ENCODE data around the gene SPINK1. TPM values are rescaled to one million over a fixed set of nuclear protein-coding genes. Genes with fewer than 3 reads are reported as not detected.
A peak's percentile ranks its signal among the peaks of the same experiment; 100 is the strongest.

SPINK1 gene
- polyA plus RNA-seq, 2 of the 4 experiments (the other 2 are of a cell fraction) = 0.22 TPM; not detected in 1

DNA sequence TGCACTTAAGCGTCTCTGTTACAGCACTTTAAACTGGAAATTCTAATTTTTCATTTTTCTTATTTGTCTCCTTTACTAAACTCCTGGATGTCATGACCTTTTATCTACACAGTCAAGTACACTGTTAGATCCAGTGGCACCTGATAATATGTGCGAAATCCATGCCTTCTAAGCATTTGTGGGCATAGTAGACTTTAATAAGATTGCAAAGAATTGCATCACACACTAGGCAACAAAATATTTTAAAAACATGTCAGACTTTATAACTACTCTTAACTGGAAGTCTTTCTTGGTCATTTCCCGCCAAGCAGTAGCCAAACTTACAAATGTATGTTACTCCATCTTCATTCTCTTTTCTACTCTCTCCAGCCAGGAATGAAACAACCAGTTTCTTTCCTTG lies 5.0 kb upstream of the SPINK1 start:
- peak overlapping the region in 1 of 2 experiments; percentile 49; a peak in 2 of 6 replicates for H3K27ac ChIP-seq
- peaks cover 5% of the 10 kb centered on the region; the same call in 2 of the 3 replicates for H3K9me3 ChIP-seq
- TF ChIP-seq, protein P1, sequence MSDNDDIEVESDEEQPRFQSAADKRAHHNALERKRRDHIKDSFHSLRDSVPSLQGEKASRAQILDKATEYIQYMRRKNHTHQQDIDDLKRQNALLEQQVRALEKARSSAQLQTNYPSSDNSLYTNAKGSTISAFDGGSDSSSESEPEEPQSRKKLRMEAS (IDR thresholded peaks at IDR 0.05) = no peak
- TF ChIP-seq CEBPB (IDR thresholded peaks at IDR 0.05) = peak in 1 of 2 experiments; percentile 46; a peak in 1 of 4 replicates
- FAIRE-seq (no peak), ATAC-seq (no peak), DNase-seq (ENCODE audit: low read depth in 1 of 2, low spot score in 1 of 2) (no peak)
- H3K4me1 ChIP-seq = peaks cover 37% of the 10 kb centered on the region
- ChIA-PET POLR2A (no interaction called here), CTCF (interaction anchor here (0.9 kb wide), 1 partner anchor 13 kb away, joined by 3 read pairs; no protein-coding TSS in a partner anchor)
- no peak overlapping the region for H3K4me3 ChIP-seq
- peak overlapping the region; percentile 61 for H3K4me2 ChIP-seq
- 26% methylated on average over 3 of the region's 3 CpGs for whole genome bisulfite sequencing (ENCODE audit: missing lambda C conversion rate)

DNA sequence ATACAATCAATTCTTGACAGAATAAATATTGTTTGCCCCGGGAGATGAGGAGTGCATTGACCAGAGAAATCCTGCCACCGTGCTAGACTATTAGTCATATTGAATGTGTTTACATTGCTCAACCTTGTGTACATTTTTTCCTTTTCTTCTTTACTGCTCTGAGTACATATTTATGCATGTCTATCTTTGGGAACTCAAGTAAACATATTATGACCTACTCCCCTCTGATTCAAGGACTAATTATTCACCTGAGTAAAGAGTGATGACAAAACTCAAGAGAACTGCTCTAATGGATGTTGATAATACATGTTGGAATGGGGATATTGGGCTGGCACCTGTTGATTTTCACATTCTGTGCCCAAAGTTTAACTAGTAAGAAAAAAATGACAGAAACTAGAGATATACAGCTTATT lies 3.9 kb upstream of the SPINK1 start:
- DNase-seq (ENCODE audit: low read depth in 1 of 2, low spot score in 1 of 2) (peak; percentile 48 to 82), FAIRE-seq (peak; percentile 39), ATAC-seq (peak; percentile 94 to 95)
- Histone ChIP-seq H3K4me3 (no peak overlapping the region), H3K9me3 (peaks cover 5% of the 10 kb centered on the region; the same call in 2 of the 3 replicates), H3K27ac (peak overlapping the region in 1 of 2 experiments; percentile 49; a peak in 1 of 6 replicates), H3K4me1 (peaks cover 37% of the 10 kb centered on the region), H3K4me2 (peak overlapping the region; percentile 61)
- TF ChIP-seq, protein P2, sequence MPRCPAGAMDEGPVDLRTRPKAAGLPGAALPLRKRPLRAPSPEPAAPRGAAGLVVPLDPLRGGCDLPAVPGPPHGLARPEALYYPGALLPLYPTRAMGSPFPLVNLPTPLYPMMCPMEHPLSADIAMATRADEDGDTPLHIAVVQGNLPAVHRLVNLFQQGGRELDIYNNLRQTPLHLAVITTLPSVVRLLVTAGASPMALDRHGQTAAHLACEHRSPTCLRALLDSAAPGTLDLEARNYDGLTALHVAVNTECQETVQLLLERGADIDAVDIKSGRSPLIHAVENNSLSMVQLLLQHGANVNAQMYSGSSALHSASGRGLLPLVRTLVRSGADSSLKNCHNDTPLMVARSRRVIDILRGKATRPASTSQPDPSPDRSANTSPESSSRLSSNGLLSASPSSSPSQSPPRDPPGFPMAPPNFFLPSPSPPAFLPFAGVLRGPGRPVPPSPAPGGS (IDR thresholded peaks at IDR 0.05) = peak; percentile 98; the same call in 2 of the 3 replicates
- no peak for TF ChIP-seq HEYL (CRISPR knock-in tag; IDR thresholded peaks at IDR 0.05)
- no peak for TF ChIP-seq ZC3H11A (IDR thresholded peaks at IDR 0.05)
- TF ChIP-seq FOXS1 (CRISPR knock-in tag; IDR thresholded peaks at IDR 0.05) = peak; percentile 71; the same call in 1 of the 2 replicates
- peak; percentile 99 for TF ChIP-seq GATA3 (IDR thresholded peaks at IDR 0.05; ENCODE audit: borderline replicate concordance)
- peak; percentile 95 to 96 for TF ChIP-seq CEBPB (IDR thresholded peaks at IDR 0.05)
- peak; percentile 99 for TF ChIP-seq JUNB (IDR thresholded peaks at IDR 0.05)
- TF ChIP-seq ZFP36 (IDR thresholded peaks at IDR 0.05; ENCODE audit: borderline replicate concordance, partially characterized antibody) = peak; percentile 97
- TF ChIP-seq, protein P3, sequence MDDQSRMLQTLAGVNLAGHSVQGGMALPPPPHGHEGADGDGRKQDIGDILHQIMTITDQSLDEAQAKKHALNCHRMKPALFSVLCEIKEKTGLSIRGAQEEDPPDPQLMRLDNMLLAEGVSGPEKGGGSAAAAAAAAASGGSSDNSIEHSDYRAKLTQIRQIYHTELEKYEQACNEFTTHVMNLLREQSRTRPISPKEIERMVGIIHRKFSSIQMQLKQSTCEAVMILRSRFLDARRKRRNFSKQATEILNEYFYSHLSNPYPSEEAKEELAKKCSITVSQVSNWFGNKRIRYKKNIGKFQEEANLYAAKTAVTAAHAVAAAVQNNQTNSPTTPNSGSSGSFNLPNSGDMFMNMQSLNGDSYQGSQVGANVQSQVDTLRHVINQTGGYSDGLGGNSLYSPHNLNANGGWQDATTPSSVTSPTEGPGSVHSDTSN (IDR thresholded peaks at IDR 0.05) = peak; percentile 74; the same call in 1 of the 2 replicates
- peak; percentile 97 for TF ChIP-seq FOSL2 (IDR thresholded peaks at IDR 0.05)
- TF ChIP-seq FOSL2 (CRISPR knock-in tag; IDR thresholded peaks at IDR 0.05) = peak; percentile 98
- no peak for TF ChIP-seq HOXB13 (CRISPR knock-in tag; IDR thresholded peaks at IDR 0.05; ENCODE audit: low read depth)
- TF ChIP-seq, protein P1 (IDR thresholded peaks at IDR 0.05) = peak; percentile 78
- TF ChIP-seq NR3C1 (IDR thresholded peaks at IDR 0.05) = no peak
- 0 out of 3 replicates have a peak, but pooled peaks have one; percentile 19 for TF ChIP-seq SMC3 (IDR thresholded peaks at IDR 0.05)
- TF ChIP-seq RARB (CRISPR knock-in tag; IDR thresholded peaks at IDR 0.05) = peak; percentile 86
- peak; percentile 79 to 93; a peak in 4 of 5 replicates for TF ChIP-seq EP300 (IDR thresholded peaks at IDR 0.05)
- TF ChIP-seq, protein P4, sequence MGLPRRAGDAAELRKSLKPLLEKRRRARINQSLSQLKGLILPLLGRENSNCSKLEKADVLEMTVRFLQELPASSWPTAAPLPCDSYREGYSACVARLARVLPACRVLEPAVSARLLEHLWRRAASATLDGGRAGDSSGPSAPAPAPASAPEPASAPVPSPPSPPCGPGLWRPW (IDR thresholded peaks at IDR 0.05) = peak; percentile 94
- TF ChIP-seq JUN (IDR thresholded peaks at IDR 0.05) = peak; percentile 93 to 99
- ChIA-PET POLR2A (no interaction called here), CTCF (interaction anchor here (0.6 to 0.9 kb wide), 2 partner anchors 12 to 1223 kb away, joined by 3 read pairs; no protein-coding TSS in a partner anchor)
- WGBS (ENCODE audit: missing lambda C conversion rate) = 1% methylated on average over 2 of the region's 2 CpGs

DNA sequence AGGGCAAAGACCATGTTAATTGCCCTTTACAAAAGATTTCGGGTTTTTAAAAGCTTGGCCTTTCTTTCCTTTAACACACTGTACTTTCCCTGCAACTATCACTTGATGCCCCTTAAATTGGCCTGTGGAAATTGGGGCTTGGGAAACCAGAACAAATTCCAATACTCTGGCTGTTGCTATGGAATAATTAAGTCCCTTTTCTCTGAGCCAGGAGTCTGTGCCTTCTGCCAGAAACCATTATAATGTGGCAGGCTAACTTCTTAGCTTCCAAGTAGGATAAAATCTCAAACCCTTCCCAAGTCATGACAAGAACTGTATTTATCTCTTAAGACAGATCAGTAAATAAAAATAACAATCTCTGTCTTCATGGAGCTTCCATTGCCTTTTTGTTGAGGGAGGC lies 1.1 kb upstream of the SPINK1 start:
- Histone ChIP-seq H3K9me3 (peaks cover 2% of the 10 kb centered on the region; the same call in 1 of the 3 replicates), H3K27ac (no peak overlapping the region), H3K4me2 (no peak overlapping the region), H3K4me1 (peaks cover 26% of the 10 kb centered on the region), H3K4me3 (no peak overlapping the region)
- ATAC-seq (no peak), DNase-seq (ENCODE audit: low read depth in 1 of 2, low spot score in 1 of 2) (no peak), FAIRE-seq (no peak)
- ChIA-PET POLR2A (no interaction called here), CTCF (no interaction called here)
- WGBS (ENCODE audit: missing lambda C conversion rate) = 17% methylated on average over 1 of the region's 1 CpG
- TF ChIP-seq MAZ (IDR thresholded peaks at IDR 0.05; ENCODE audit: borderline replicate concordance, low read depth, low read length) (no peak), KDM1A (IDR thresholded peaks at IDR 0.05; ENCODE audit: low read depth) (no peak), PHF8 (IDR thresholded peaks at IDR 0.05; ENCODE audit: borderline replicate concordance, low read depth) (no peak), JUNB (IDR thresholded peaks at IDR 0.05) (no peak), EHF (CRISPR knock-in tag; IDR thresholded peaks at IDR 0.05) (no peak), ZC3H11A (IDR thresholded peaks at IDR 0.05) (no peak), TFCP2L1 (CRISPR knock-in tag; IDR thresholded peaks at IDR 0.05) (no peak), SREBF2 (IDR thresholded peaks at IDR 0.05) (no peak), HOXB13 (CRISPR knock-in tag; IDR thresholded peaks at IDR 0.05; ENCODE audit: low read depth) (no peak), MYC (IDR thresholded peaks at IDR 0.05; ENCODE audit: borderline replicate concordance, low read length) (no peak), HOXB5 (CRISPR knock-in tag; IDR thresholded peaks at IDR 0.05) (no peak), CHD4 (IDR thresholded peaks at IDR 0.05; ENCODE audit: borderline replicate concordance) (no peak)
- TF ChIP-seq, protein P5, sequence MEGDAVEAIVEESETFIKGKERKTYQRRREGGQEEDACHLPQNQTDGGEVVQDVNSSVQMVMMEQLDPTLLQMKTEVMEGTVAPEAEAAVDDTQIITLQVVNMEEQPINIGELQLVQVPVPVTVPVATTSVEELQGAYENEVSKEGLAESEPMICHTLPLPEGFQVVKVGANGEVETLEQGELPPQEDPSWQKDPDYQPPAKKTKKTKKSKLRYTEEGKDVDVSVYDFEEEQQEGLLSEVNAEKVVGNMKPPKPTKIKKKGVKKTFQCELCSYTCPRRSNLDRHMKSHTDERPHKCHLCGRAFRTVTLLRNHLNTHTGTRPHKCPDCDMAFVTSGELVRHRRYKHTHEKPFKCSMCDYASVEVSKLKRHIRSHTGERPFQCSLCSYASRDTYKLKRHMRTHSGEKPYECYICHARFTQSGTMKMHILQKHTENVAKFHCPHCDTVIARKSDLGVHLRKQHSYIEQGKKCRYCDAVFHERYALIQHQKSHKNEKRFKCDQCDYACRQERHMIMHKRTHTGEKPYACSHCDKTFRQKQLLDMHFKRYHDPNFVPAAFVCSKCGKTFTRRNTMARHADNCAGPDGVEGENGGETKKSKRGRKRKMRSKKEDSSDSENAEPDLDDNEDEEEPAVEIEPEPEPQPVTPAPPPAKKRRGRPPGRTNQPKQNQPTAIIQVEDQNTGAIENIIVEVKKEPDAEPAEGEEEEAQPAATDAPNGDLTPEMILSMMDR (IDR thresholded peaks at IDR 0.05) = no peak

Data from A549 (cell line).